PFSK-1 (cell line): ENCODE results near the gene CPOX.

ENCODE experiments used
- FOXP2 ChIP-seq: optimal IDR thresholded peaks from 2 replicates; pipeline ENCODE3; 2011; ENCODE audit warnings: borderline replicate concordance, control low read depth, inconsistent platforms; ENCODE audit not compliant: insufficient read depth; ENCODE audit errors: extremely low read length, extremely low read depth
- POLR2AphosphoS5 ChIP-seq: IDR thresholded peaks from 2 replicates; pipeline ENCODE4 v1.6.1; 2012; ENCODE audit warnings: low read depth, mild to moderate bottlenecking, control low read depth, low read length, moderate library complexity

GRCh38 chr3:98548544-98548943 is 44.9 kb downstream of the CPOX start:
- no peak for TF ChIP-seq FOXP2
- no peak for TF ChIP-seq POLR2AphosphoS5
